ENCODE measurements around the gene SMURF2. TPM values are rescaled to one million over a fixed set of nuclear protein-coding genes. Genes with fewer than 3 reads are reported as not detected.
A peak's percentile ranks its signal among the peaks of the same experiment; 100 is the strongest.

SMURF2 gene
- polyA plus RNA-seq, 1 donor from 2014 or later: 3.2 TPM

DNA sequence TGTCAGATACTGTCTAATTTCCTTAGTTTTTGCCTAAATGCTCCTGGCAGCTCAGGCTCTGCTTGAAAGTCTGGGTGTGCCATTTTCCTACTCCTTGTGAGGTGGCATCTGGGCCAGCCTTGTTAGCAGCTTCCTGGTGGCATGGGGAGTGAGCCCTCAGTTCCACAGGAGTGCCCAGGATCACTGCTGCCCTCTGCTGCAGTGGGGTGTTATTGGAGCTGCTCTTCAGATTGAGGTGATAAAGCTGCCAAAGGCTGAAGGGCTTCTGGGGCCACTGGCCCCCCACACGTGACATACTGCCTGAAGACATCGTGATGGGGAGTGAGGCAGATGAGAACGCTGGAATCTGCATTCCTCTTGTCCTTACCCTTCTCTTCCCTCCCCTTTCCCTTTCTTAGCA is 127.9 kb downstream of the SMURF2 start:
- H3K27me3 Mint-ChIP-seq: no peaks in the 10 kb centered on the region
- peaks cover 0 to 4% (median 0%) of the 10 kb centered on the region in 3 donors for H3K4me1 Mint-ChIP-seq
- H3K4me3 Mint-ChIP-seq: no peak overlapping the region
- H3K27ac Mint-ChIP-seq: peak overlapping the region in 1 of 3 donors; percentile 71
- H3K36me3 Mint-ChIP-seq: no peaks in the 10 kb centered on the region
- no peaks in the 10 kb centered on the region for H3K9me3 Mint-ChIP-seq

DNA sequence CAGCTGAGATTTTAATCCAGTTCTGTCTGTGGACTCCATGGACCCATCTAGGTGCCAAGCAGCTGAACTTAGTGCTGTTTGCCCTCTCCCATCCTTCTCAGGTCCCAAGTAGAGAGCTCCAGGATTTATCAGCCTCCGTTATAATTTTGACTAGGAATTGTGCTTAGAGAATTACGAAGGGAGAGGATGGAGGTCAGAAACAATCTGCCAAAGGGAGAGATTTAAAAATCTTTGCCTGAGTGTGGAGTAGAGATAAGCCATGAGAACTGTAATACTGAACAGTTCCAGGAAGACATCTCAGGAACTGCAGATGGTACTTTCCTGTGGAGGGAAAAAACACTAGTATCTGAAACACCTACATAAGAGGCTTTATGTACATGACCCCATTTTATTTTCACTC is 128.3 kb downstream of the SMURF2 start:
- Mint-ChIP-seq H3K36me3 (no peaks in the 10 kb centered on the region), H3K9me3 (no peaks in the 10 kb centered on the region), H3K27me3 (no peaks in the 10 kb centered on the region), H3K4me3 (no peak overlapping the region), H3K4me1 (peaks cover 0 to 4% (median 0%) of the 10 kb centered on the region in 3 donors), H3K27ac (peak overlapping the region in 1 of 3 donors; percentile 71)

DNA sequence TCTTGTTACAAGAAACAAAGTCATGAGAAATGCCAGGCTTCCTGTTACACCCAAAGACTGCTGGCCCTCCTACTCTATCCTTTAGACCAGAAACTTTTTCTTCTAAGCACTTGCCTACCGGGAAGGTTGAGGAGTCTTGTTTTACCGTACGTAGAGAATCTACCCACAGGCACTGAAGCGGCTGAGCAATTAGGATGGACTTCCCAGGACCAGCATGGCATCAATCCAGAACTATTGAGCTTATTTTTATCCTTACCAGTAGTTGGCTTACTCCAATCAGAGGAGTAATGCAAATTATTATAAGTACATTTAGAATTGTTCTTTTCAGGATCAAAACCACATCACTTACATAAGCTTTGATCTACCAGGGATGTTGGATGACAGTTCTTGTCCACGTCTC is 129.7 kb downstream of the SMURF2 start:
- Mint-ChIP-seq H3K36me3 (peaks cover 1% of the 10 kb centered on the region), H3K27me3 (no peaks in the 10 kb centered on the region), H3K9me3 (no peaks in the 10 kb centered on the region), H3K4me1 (peaks cover 0 to 4% (median 0%) of the 10 kb centered on the region in 3 donors), H3K4me3 (no peak overlapping the region), H3K27ac (no peak overlapping the region)

DNA sequence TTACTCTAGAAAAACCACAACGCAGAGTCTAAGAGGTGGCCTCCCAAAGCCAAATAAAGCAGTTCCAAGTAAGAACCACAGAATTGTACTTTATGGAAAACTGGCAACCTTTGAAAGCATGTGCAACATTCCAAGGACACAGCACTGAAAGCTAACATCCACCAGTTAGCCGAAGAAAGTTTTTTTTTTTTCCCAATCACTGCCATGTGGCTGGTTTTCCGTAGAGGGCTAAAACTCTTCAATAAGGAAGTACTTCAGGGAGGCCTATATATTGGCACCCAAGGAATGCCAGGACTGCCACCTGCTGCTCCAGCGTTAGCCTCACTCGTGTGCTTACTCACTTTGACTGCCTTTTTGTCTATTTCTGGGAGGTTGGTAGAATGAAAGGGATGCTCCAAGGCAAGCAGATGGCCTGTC is 130.1 kb downstream of the SMURF2 start:
- no peaks in the 10 kb centered on the region for H3K4me1 Mint-ChIP-seq
- no peaks in the 10 kb centered on the region for H3K27me3 Mint-ChIP-seq
- peaks cover 1% of the 10 kb centered on the region for H3K36me3 Mint-ChIP-seq
- H3K27ac Mint-ChIP-seq: no peak overlapping the region
- H3K9me3 Mint-ChIP-seq: no peaks in the 10 kb centered on the region
- no peak overlapping the region for H3K4me3 Mint-ChIP-seq

DNA sequence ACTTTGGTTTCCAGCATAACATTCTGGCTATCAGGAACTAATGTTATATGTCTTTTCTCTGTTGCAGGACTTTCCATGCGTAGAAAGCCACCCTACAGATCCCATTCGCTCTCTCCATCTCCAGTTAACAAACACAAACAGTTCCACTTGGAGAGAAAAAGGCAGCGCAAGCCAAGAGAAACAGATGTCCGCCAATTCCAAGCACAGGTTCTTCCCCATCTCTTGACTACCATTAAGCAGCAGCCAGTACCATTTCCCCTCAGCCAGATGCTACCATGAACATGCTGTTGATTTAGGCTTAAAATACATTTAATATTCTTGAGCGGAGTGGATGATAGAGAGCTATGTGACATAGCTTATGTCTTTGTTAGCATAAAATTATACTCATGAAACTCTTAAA is 132.9 kb downstream of the SMURF2 start:
- no peaks in the 10 kb centered on the region for H3K9me3 Mint-ChIP-seq
- no peaks in the 10 kb centered on the region for H3K4me1 Mint-ChIP-seq
- no peaks in the 10 kb centered on the region for H3K27me3 Mint-ChIP-seq
- peak overlapping the region in 1 of 3 donors; percentile 60 for H3K27ac Mint-ChIP-seq
- no peak overlapping the region for H3K4me3 Mint-ChIP-seq
- peaks cover 1% of the 10 kb centered on the region for H3K36me3 Mint-ChIP-seq

DNA sequence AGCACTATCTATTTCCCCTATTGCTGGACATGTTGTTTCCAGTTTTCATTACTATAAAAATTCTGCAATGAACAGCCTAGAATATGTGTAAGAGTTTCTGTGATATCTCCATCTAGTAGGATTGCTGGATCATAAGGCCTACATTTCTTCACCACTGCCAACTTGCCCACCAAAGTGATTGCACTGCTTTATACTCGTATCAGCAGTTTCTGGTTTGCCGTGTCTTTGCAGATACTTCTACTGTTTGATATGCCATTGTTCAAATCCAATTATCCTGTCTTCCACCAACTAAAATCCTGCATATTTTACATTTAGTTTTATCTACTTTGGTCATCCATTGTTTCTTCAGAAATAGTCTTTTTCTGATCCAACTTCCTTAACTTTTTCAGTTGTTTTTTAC is 134.2 kb downstream of the SMURF2 start:
- no peaks in the 10 kb centered on the region for H3K9me3 Mint-ChIP-seq
- no peaks in the 10 kb centered on the region for H3K27me3 Mint-ChIP-seq
- no peak overlapping the region for H3K4me3 Mint-ChIP-seq
- no peaks in the 10 kb centered on the region for H3K4me1 Mint-ChIP-seq
- peaks cover 1% of the 10 kb centered on the region for H3K36me3 Mint-ChIP-seq
- H3K27ac Mint-ChIP-seq: peak overlapping the region in 1 of 3 donors; percentile 55

DNA sequence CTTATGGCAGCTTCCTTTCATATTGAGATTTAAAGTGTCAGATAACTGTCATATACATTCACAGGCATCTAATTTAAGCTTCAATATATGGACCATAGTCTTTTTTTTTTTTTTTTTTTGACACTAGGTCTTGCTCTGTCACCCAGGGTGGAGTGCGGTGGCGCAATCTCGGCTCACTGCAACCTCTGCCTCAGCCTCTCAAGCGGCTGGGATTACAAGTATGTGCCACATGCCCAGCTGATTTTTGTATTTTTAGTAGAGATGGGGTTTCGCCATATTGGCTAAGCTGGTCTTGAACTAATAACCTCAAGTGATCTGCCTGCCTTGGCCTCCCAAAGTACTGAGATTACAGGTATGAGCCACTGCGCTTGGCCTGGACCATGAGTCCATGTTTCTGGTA is 141.7 kb downstream of the SMURF2 start:
- Mint-ChIP-seq H3K27me3 (no peaks in the 10 kb centered on the region), H3K36me3 (peaks cover 4% of the 10 kb centered on the region), H3K4me1 (peaks cover 7 to 10% (median 8%) of the 10 kb centered on the region in 3 donors), H3K4me3 (no peak overlapping the region), H3K27ac (no peak overlapping the region), H3K9me3 (no peaks in the 10 kb centered on the region)

DNA sequence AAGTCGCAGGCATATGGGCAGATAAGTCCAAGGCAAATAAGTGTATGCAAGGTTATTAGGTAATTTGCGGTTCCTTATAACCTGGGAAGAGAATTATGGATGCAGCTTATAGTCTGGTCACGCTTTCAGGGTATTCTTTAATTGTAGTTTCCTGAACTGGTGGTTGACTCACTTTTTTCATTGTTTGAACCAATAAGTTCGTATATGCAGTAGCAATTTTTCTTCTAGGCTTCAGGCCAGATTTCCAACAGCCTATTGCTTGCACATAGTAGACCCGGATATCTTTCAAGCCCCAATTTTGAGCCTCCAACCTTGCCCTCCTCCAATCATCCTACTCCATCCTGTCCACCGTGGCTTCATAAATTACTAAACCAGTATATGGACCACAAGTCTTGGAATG is 142.5 kb downstream of the SMURF2 start:
- Mint-ChIP-seq H3K36me3 (peaks cover 4% of the 10 kb centered on the region), H3K27ac (no peak overlapping the region), H3K9me3 (no peaks in the 10 kb centered on the region), H3K4me1 (peaks cover 10 to 14% (median 12%) of the 10 kb centered on the region in 3 donors), H3K27me3 (no peaks in the 10 kb centered on the region), H3K4me3 (no peak overlapping the region)

DNA sequence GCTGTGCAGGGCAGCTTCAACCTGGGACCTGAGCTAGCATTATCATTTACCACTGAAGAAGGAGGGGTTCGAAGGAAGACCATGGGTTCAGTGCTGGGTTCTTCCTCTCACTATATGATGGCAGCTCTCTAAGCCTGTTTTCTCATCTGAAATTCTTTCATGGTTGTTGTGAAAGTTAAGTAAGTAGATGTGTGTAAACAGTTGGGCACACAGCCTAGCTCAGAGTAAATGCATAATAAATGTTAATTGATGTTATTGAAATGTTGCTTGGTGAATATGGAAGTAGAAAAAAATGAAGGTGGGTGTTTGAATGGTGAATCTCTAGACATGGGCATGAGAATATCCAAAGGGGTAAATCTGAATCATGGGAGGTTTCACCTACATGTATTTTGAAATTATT is 146.3 kb downstream of the SMURF2 start:
- Mint-ChIP-seq H3K27me3 (no peaks in the 10 kb centered on the region), H3K36me3 (peaks cover 2% of the 10 kb centered on the region), H3K27ac (peak overlapping the region in 2 of 3 donors; percentile 43 to 65)

DNA sequence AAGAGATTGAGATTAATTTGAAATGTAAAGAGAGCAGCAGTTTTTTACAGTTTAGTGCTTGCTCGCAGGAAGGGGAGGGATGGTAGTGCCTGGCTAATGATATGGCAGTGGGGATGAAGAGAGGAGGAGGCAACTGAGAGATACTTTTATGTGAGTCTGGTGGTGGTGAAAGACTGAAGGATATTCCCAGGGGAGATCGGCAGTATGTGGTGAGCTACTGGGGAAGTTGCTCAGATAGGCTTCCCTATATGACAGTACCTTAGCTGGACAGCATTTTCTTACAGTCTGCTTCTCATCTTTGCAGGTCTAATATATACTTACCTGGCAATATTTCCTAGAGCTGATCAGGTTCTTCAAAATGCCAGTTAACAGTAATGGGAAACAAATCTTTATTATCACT is 146.7 kb downstream of the SMURF2 start:
- H3K4me1 Mint-ChIP-seq: peaks cover 10 to 14% (median 14%) of the 10 kb centered on the region in 3 donors
- no peak overlapping the region for H3K4me3 Mint-ChIP-seq
- no peaks in the 10 kb centered on the region for H3K9me3 Mint-ChIP-seq
- peaks cover 2% of the 10 kb centered on the region for H3K36me3 Mint-ChIP-seq
- H3K27ac Mint-ChIP-seq: peak overlapping the region in 2 of 3 donors; percentile 15 to 65
- H3K27me3 Mint-ChIP-seq: no peaks in the 10 kb centered on the region

More for the DNA sequence above, 146.3 kb downstream of the SMURF2 start:
- Mint-ChIP-seq H3K9me3 (no peaks in the 10 kb centered on the region), H3K4me3 (no peak overlapping the region), H3K4me1 (peaks cover 10 to 14% (median 14%) of the 10 kb centered on the region in 3 donors)

DNA sequence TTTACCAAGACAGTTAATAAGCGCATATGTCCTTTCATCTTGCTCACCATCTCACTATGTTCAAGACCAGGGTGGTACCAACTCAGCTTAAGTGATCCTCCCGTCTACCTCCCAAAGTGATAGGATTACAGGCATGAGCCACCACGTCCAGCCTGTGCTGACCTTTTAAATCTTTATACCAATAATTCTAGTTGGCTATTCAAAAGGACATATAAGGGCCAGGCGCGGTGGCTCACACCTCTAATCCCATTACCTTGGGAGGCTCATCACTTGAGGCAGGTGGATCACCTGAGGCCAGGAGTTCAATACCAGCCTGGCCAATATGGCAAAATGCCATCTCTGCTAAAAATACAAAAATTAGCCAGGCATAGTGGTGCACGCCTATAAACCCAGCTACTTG is 152.9 kb downstream of the SMURF2 start:
- H3K4me1 Mint-ChIP-seq: peaks cover 16 to 23% (median 20%) of the 10 kb centered on the region in 3 donors
- no peaks in the 10 kb centered on the region for H3K9me3 Mint-ChIP-seq
- H3K36me3 Mint-ChIP-seq: peaks cover 3% of the 10 kb centered on the region
- no peak overlapping the region for H3K4me3 Mint-ChIP-seq
- no peak overlapping the region for H3K27ac Mint-ChIP-seq
- no peaks in the 10 kb centered on the region for H3K27me3 Mint-ChIP-seq

DNA sequence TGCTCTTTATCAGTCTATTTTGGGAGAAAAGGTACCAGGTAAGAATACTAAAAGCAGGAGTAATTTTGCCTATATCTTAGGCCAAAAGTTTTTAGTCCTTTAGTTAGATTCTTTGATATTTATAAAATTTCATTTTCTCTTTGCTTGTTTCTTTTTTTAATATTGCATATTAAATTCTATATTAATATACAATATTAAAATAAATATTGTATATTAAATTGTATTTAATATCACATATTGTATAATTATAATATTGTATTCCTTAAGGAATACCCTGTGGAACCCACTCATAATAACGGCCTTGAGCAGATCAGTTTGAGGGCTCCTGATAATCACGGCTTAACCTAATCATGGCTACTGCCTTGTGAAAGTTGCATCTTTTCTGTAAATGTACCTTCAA is 153.4 kb downstream of the SMURF2 start:
- H3K27ac Mint-ChIP-seq: no peak overlapping the region
- peaks cover 3% of the 10 kb centered on the region for H3K36me3 Mint-ChIP-seq
- peaks cover 17 to 27% (median 20%) of the 10 kb centered on the region in 3 donors for H3K4me1 Mint-ChIP-seq
- H3K27me3 Mint-ChIP-seq: no peaks in the 10 kb centered on the region
- peak overlapping the region in 1 of 4 donors; percentile 60 for H3K4me3 Mint-ChIP-seq
- H3K9me3 Mint-ChIP-seq: no peaks in the 10 kb centered on the region

DNA sequence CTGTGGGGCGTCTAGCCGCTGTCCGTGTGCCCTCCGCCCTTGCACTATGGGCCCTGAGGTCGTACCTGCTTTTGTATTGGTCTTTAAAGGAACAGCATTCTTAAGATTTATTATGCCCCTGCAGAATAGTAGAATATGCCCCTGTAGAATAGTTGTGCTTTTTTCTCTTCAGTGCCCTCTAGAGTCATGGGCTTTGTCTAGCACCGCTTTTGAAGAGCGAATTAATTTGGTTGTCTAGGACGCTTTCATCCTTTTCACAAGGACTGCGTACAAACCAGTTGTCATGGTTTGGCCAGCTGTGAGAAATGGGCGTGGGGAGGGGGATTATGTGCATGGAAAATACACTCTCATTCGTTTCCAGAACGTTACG is 154.7 kb downstream of the SMURF2 start:
- Mint-ChIP-seq H3K36me3 (peaks cover 4% of the 10 kb centered on the region), H3K27me3 (no peaks in the 10 kb centered on the region), H3K4me1 (peaks cover 22 to 29% (median 25%) of the 10 kb centered on the region in 3 donors)

DNA sequence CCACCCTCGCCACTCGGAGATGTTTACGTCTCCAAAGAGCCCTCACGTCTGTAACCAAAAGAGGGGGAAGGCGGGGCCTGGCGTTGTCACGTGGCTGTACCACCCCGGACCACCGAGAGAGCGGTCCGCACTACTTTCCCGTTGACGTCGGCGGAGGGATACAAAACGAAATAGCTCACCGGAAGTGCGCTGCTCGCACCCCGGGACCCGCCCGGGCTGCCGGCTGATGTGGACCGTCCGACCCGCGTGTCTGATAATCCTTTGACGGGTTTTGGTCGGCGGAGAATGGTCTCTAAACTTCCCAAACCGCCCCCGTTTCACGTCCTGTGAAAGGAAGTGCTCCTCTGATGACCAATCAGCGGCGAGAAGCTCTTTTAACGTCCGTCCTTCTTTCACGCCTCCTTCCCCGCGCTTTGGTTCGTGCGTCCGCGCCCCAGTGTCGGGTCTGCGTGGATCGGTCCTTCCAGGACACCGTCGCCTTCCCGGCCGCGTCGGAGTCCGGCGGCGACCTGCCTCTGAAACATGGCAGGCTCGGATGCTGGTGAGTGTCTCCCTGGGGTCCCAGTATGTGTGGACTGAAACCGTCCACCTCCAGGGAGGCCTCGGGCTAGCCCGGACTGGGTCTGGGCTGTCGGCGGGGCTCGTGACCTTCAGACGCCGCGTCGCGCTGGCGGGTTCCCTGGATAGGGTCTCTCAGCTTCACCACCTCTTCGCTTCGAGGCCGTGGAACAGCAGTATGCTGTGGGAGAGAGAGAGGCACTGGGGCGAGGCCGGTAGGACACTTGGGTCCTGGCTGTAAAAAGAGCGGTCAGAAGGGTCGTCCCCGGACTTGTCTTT is 155.3 kb downstream of the SMURF2 start, which contains the start of gene CEP95:
TSS of gene CEP95 (plus strand) at position 402 of the 837 bp plus-strand sequence. CDS start at position 523, 121 bp downstream.
- H3K36me3 Mint-ChIP-seq: peaks cover 4% of the 10 kb centered on the region
- H3K4me3 Mint-ChIP-seq: peak within 1 kb of the TSS; percentile 98 to 100 (median 99)
- peaks cover 28 to 34% (median 30%) of the 10 kb centered on the region in 3 donors for H3K4me1 Mint-ChIP-seq
- H3K27ac Mint-ChIP-seq: peak within 1 kb of the TSS; percentile 99 to 100 (median 100)
- no peaks in the 10 kb centered on the region for H3K9me3 Mint-ChIP-seq
- no peaks in the 10 kb centered on the region for H3K27me3 Mint-ChIP-seq

More for the DNA sequence above, 154.7 kb downstream of the SMURF2 start:
- Mint-ChIP-seq H3K27ac (peak overlapping the region; percentile 99 to 100 (median 100)), H3K4me3 (peak overlapping the region; percentile 98 to 100 (median 99)), H3K9me3 (no peaks in the 10 kb centered on the region)

DNA sequence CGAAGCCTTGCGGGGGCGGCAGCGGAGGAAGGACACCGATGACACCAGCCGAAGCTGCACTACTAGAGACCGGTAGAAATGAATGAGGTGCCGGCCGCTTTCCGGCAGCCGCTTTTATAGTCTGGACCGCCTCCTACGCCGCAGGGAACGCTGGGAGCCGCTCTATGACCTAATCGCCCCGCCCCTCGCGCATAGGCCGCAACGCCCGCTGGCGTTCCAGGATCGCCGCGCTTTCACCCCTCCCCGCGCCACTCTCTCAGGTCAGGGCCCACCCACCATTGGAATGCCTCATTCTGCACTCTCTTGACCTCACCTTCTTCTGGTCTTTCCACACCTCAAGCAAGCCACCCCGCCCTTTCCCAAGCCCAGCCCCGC is 155.9 kb downstream of the SMURF2 start, which contains the start of gene DDX5:
TSS of gene DDX5 (minus strand) at position 89 of the 375 bp plus-strand sequence. CDS start 170 bp downstream, outside the sequence.
- peak within 1 kb of the TSS; percentile 99 to 100 (median 100) for H3K27ac Mint-ChIP-seq
- peaks cover 30 to 40% (median 32%) of the 10 kb centered on the region in 3 donors for H3K4me1 Mint-ChIP-seq
- H3K4me3 Mint-ChIP-seq: peak within 1 kb of the TSS; percentile 98 to 100 (median 99)
- H3K9me3 Mint-ChIP-seq: no peaks in the 10 kb centered on the region
- H3K27me3 Mint-ChIP-seq: no peaks in the 10 kb centered on the region
- peaks cover 4% of the 10 kb centered on the region for H3K36me3 Mint-ChIP-seq
